Measurements from ENCODE around the gene FRMD3.

The FRMD3 gene

GRCh38 chr9:83536332-83536731 lies 1.9 kb downstream of the FRMD3 start:
- Histone ChIP-seq H3K4me3 (replicated peaks; ENCODE audit: low read depth, low read length) (no peak overlapping the region), H3K36me3 (ENCODE audit: control insufficient read depth, insufficient read depth, low read length) (no peaks in the 10 kb centered on the region), H3K27me3 (replicated peaks; ENCODE audit: control insufficient read depth, insufficient read depth, low read length) (peaks cover 2% of the 10 kb centered on the region)
- DNase-seq (ENCODE audit: extremely low read depth, insufficient read length): no peak
- no peak for TF ChIP-seq CTCF (IDR thresholded peaks at IDR 0.05; ENCODE audit: insufficient read depth, low read length, poor library complexity, severe bottlenecking)

- Histone ChIP-seq H3K36me3 (ENCODE audit: control insufficient read depth, insufficient read depth, low read length) (no peaks in the 10 kb centered on the region), H3K4me3 (replicated peaks; ENCODE audit: low read depth, low read length) (no peak overlapping the region), H3K27me3 (replicated peaks; ENCODE audit: control insufficient read depth, insufficient read depth, low read length) (peaks cover 2% of the 10 kb centered on the region)
- TF ChIP-seq CTCF (IDR thresholded peaks at IDR 0.05; ENCODE audit: insufficient read depth, low read length, poor library complexity, severe bottlenecking): no peak
- DNase-seq (ENCODE audit: extremely low read depth, insufficient read length): no peak
These were observed 2.5 kb downstream of the FRMD3 start for GRCh38 chr9:83535736-83536135.

GRCh38 chr9:83533296-83533695 lies 4.9 kb downstream of the FRMD3 start:
- no peak overlapping the region for H3K4me3 ChIP-seq (replicated peaks; ENCODE audit: low read depth, low read length)
- no peaks in the 10 kb centered on the region for H3K36me3 ChIP-seq (ENCODE audit: control insufficient read depth, insufficient read depth, low read length)
- DNase-seq (ENCODE audit: extremely low read depth, insufficient read length): no peak
- no peak for TF ChIP-seq CTCF (IDR thresholded peaks at IDR 0.05; ENCODE audit: insufficient read depth, low read length, poor library complexity, severe bottlenecking)
- peaks cover 2% of the 10 kb centered on the region for H3K27me3 ChIP-seq (replicated peaks; ENCODE audit: control insufficient read depth, insufficient read depth, low read length)

GRCh38 chr9:83526901-83527300 lies 11.3 kb downstream of the FRMD3 start:
- Histone ChIP-seq H3K27me3 (replicated peaks; ENCODE audit: control insufficient read depth, insufficient read depth, low read length) (no peaks in the 10 kb centered on the region), H3K4me3 (replicated peaks; ENCODE audit: low read depth, low read length) (no peak overlapping the region), H3K36me3 (ENCODE audit: control insufficient read depth, insufficient read depth, low read length) (no peaks in the 10 kb centered on the region)
- no peak for DNase-seq (ENCODE audit: extremely low read depth, insufficient read length)
- no peak for TF ChIP-seq CTCF (IDR thresholded peaks at IDR 0.05; ENCODE audit: insufficient read depth, low read length, poor library complexity, severe bottlenecking)

GRCh38 chr9:83526211-83526610 lies 12.0 kb downstream of the FRMD3 start:
- H3K4me3 ChIP-seq (replicated peaks; ENCODE audit: low read depth, low read length): no peak overlapping the region
- no peaks in the 10 kb centered on the region for H3K36me3 ChIP-seq (ENCODE audit: control insufficient read depth, insufficient read depth, low read length)
- no peak for TF ChIP-seq CTCF (IDR thresholded peaks at IDR 0.05; ENCODE audit: insufficient read depth, low read length, poor library complexity, severe bottlenecking)
- DNase-seq (ENCODE audit: extremely low read depth, insufficient read length): no peak
- H3K27me3 ChIP-seq (replicated peaks; ENCODE audit: control insufficient read depth, insufficient read depth, low read length): no peaks in the 10 kb centered on the region

GRCh38 chr9:83523684-83524083 lies 14.5 kb downstream of the FRMD3 start:
- no peaks in the 10 kb centered on the region for H3K36me3 ChIP-seq (ENCODE audit: control insufficient read depth, insufficient read depth, low read length)
- no peaks in the 10 kb centered on the region for H3K27me3 ChIP-seq (replicated peaks; ENCODE audit: control insufficient read depth, insufficient read depth, low read length)
- TF ChIP-seq CTCF (IDR thresholded peaks at IDR 0.05; ENCODE audit: insufficient read depth, low read length, poor library complexity, severe bottlenecking): no peak
- no peak for DNase-seq (ENCODE audit: extremely low read depth, insufficient read length)
- H3K4me3 ChIP-seq (replicated peaks; ENCODE audit: low read depth, low read length): no peak overlapping the region

All from GM06990 (cell line).